Fibroblast of skin of left biceps (primary cell): ENCODE data around the gene ANGPTL1.

Experiments used
- DNase-seq, 2 experiments: peaks; one replicate each; pipeline ENCODE4 v3.0.0-alpha.2; 2013; ENCODE audit warnings: low read depth in 2 of 2

Gene ANGPTL1

GRCh38 chr1:178870944-178871343 is at the start of gene ANGPTL1:
Gene ANGPTL1, minus strand, starts transcription at chr1:178871077. Its CDS starts 5,301 bp downstream, at chr1:178865776.
- no peak for DNase-seq

- no peak for DNase-seq
Observed at GRCh38 chr1:178919581-178919980, 48.7 kb upstream of the ANGPTL1 start.

DNA sequence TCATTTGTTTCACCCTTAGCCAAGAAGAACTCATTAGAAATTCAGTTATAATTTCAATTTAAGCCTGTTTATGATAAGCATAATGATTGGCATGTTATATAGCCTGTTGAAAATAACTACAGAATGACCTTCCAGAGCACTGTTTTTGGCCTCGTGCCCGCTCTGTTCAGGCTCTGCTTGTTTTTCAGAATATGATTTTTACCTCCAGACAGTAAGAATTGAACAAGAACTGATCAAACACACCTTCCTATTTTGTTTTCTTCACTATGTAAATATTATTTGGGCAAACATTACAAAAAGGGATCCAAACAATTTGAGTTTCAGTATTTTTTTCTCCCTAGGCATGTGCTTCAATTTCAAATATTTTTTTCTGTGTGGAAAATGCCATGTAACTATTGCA is 48.1 kb upstream of the ANGPTL1 start:
- no peak for DNase-seq

- no peak for DNase-seq
Observed at GRCh38 chr1:178918308-178918707, 47.4 kb upstream of the ANGPTL1 start.

DNA sequence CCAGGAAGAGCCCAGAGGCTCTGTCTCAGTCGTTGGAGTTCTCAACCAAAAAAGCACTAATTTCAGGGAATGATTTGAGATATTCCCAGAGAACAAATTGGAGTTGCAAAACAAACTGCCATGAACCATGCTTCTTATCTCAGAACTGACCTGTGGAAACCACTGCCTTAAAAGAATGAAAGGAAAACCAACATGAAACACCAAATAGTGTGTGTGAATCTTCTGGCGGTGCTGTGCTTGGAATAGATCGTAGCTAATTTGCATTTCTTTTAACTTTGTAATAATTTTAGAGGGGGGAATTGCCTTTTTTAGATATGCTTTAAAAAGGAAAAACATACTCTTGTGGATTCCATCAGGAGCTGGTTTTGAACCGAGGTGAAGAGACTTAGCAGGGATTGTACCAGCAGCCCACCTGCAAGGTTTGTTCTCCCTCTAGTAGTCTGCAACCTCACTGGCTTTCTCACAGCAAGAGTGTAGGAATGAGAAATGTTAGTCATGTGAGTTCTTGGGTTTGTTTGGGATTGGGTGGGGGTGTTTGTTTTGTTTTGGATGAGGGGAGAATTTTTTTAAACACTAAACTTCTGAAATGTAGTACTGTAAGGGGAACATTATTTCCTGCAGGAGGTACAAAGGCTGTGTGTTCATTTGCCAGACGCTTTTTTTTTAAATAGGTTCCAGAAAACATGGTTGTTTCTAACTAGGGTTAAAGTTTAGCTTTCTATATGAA is 45.7 kb upstream of the ANGPTL1 start:
- DNase-seq: no peak

- no peak for DNase-seq
Observed at GRCh38 chr1:178912597-178912996, 41.7 kb upstream of the ANGPTL1 start.

GRCh38 chr1:178910023-178910422 is 39.1 kb upstream of the ANGPTL1 start:
- no peak for DNase-seq

- peak; percentile 47 to 53 for DNase-seq
Observed at GRCh38 chr1:178908358-178908757, 37.5 kb upstream of the ANGPTL1 start.

GRCh38 chr1:178901482-178902125 is 30.7 kb upstream of the ANGPTL1 start:
- DNase-seq: no peak

GRCh38 chr1:178899402-178899801 is 28.5 kb upstream of the ANGPTL1 start:
- no peak for DNase-seq

- DNase-seq: no peak
Observed at GRCh38 chr1:178898401-178898800, 27.5 kb upstream of the ANGPTL1 start.

DNA sequence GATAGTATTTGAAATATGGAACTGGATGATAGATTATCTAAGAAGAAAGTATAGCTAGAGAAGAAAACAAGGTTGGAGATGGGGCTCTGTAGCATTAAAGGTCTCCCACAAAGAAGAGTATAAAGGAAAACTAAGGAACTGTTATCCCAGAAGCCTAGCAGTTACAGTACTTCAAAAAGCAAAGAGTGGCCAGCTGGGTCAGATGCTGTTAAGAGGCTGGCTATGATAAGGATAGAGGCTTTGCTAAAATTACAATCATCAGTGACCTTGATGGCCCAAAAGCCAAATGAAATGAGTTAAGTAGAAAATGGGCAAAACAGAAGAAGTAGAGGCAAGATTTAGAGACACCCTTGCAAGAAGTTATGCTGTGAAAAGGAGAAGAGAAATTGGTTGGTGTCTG is 25.1 kb upstream of the ANGPTL1 start:
- DNase-seq: no peak

- no peak for DNase-seq
Observed at GRCh38 chr1:178886551-178886950, 15.7 kb upstream of the ANGPTL1 start.

DNA sequence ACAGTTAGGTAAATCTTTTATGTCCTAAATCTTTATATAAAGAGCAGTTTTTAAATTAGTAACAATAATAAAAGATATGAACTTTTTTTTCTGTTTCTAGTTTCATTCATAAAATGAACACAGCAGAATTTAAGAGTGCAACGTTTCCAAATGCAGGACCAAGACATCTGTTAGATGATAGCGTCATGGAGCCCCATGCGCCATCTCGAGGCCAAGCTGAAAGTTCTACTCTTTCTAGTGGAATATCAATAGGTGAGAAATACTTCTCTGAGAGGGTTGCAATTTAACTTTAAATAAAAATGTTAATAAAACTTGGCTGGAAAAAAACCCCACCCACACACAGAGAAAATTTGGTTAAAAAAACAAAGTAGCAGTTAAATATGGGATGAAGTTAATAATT is 15.0 kb upstream of the ANGPTL1 start:
- DNase-seq: no peak

DNA sequence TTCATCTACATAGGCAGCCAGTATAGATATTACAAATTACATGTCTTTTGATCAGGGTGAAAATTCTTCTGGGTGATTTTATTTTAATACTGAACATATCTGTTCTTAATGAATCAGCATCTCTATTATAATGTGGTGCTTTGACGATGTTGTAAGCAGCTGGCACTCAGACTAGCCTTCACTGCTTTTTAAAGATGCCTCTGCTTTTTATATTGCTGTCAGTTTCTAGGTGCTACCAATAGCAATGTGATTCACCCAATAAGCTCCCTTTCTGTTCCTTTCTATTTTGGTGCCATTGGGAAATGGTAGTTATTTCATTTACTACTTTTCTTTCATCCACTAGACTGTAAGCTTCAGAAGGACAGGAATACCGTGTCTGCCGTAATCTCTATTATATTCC is 11.1 kb upstream of the ANGPTL1 start:
- DNase-seq: no peak

DNA sequence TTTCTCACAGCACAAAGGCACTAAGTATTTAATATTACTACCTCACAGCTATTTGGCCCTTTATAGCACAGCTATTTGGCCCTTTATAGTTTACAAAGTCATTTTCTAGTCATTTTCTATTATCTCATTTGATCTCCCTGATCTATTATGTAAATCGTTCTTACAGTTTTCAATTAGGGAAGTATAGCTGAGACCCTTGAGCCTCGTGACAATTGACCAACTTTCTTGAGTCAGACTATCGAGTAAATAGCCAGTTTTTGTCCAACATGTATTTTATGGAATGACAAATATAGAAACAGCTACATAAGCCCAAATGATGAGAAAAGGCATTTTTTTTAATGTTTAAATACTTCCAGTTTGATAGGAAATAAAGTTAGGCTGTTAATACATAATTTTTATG is 7.0 kb upstream of the ANGPTL1 start:
- DNase-seq: no peak

DNA sequence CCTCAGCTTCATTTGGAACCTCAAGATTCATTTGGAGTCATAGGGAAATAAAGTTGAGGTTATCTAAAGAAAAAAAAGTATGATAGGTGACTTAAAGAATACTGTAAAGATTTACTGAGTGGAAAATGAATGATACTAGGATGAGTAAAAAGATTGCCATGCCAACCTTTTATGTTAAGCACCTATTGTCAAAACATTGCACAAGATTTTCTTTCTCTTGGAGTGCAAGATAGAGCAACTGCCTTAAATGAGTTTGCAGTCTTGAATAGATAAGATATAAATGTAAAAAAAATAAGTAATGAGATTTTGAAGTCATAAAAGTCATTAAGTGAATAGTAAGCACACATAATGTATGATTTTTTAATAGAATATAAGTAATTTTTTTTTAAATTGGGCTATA is 5.1 kb upstream of the ANGPTL1 start:
- no peak for DNase-seq

- no peak for DNase-seq
Observed at GRCh38 chr1:178874966-178875365, 4.1 kb upstream of the ANGPTL1 start.

DNA sequence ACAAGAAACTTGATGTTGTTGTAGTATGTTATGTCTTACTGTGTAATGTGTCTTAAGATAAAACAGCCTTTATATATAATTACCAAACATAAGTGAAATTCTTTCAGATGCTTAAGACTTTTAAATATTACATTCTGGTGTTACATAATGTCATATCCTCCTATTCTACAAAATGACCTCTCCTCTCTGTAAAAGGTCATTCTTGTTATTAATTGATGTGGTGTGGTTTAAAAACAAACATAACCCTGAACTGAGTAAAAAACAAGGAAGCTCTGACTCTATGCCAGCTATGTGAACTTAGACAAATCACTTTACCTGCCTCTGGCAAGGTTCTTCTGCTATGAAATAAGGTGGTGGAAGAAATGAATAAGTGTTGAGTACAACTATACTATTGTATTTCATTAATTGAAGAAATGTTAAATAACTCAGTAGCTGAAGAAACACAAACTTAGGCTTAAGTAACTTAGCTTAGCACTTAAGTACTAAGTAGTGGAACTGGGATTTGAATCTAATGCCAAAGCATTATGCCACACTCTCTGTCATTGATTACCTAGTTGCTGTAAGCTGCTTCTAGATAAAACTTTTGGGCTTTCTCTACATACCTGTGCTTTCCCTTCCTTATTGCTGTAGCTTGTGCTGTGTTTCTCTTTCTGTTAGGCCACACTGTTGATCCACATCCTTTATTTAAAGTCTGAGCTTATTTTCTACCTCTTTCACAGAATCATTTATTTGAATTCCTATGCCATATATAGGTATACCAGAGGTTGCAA is 859 bp upstream of the ANGPTL1 start:
- DNase-seq: no peak

- DNase-seq: no peak
Observed at GRCh38 chr1:178870221-178870620, 656 bp downstream of the ANGPTL1 start.

DNA sequence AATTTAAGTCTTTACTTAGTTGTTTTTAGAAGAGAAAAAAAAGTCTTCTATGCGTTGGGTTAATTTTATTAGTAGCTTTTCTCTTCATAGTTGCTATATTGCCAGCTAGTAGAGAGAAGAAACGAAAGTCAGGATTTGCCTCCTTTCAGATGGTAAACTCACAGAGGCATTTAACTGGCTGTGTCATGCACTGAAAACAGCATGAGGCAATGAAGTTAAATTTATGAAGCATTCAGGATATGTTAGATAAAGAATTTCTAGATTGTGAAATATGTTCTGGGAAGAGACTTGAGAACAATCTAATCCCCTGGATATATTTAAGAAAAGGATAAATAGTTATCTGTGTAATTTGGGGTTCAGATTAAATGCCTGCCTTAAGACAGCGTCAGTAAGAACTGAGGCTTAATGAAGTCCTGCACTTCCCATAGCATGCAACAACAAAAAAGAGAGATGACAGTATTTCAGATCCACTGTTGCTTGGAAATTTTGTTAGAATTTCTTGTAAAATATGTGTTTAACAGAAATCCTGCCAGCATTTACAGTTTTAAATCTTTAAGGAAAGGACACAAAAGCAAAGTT is 1.7 kb downstream of the ANGPTL1 start:
- peak; percentile 25 to 32 for DNase-seq

DNA sequence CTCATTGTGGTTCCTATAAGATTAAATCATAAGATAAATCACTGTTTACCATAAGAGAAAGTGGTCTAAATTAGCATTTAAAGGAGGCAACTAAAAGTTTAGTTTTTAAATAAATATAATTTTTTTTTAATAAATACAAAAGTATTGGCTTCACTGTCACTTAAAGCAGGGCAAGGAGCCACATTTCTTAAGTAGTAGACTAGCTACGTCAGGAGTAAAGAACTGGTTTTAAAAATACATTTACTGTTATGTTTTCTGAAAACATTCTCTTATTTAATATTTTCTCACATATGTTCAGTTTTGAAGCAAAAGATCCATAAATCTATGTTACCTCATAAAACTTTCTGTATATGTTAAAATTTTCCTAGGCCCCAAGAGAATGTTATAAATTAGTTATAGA is 2.2 kb downstream of the ANGPTL1 start:
- DNase-seq: no peak
